Right lobe of liver (tissue), 4 donors: ENCODE data around the gene UCP1.

Experiments used
- CTCF ChIP-seq, 4 donors: fragments of 200-600 bp in 3 of 4; fragments of 450-650 bp in 1 of 4; IDR thresholded peaks; one replicate each; pipeline versions ENCODE4 v1.5.1 to v1.8.0; 2016 to 2022; ENCODE audit warnings: antibody characterized with exemption in 4 of 4, mild to moderate bottlenecking in 2 of 4
- POLR2A ChIP-seq: fragments of 450-650 bp; IDR thresholded peaks from one replicate; pipeline ENCODE4 v1.6.1; 2017; ENCODE audit warnings: antibody characterized with exemption, mild to moderate bottlenecking
- donor health status: DM: no; HTN: no; CAD: no.
- donor health status: DM: no; HTN: no; CAD: no.
- donor health status: DM: no; HTN: yes; CAD: no.

GRCh38 chr4:140607852-140608251 lies 39.1 kb upstream of the UCP1 start:
- TF ChIP-seq CTCF (IDR thresholded peaks at IDR 0.05) (no peak), POLR2A (no peak)
